GM21367 (cell line): ENCODE results near the gene DPH5.
"Not testable (repeated sequence)": the region's sequence is repeated elsewhere in the genome, so short reads cannot be mapped to it uniquely, and the experiment has no call there.

Source experiments
- ATAC-seq: cut with Tn5 transposase; IDR thresholded peaks from one replicate; pipeline ENCODE4 v1.9.1; 2021; ENCODE audit not compliant: unreplicated experiment

DPH5 gene

DNA sequence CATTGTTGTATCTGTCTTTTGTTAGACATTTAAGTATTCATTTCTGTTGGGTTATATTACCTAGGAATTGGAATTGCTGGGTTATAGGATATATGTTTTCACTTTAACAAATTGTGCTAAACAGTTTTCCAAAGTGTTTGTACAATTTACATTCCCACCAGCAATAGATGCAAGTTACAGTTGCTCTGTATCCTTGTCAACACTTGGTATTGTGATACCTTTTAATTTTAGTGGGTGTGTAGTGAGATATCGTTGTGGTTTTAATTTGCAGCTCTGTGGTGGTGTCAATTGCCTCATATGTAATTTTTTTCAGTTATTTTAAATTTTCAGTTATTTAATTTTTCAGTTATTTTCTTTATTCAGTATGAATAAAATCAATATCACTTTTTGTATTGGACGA lies 7.4 kb upstream of the DPH5 start:
- ATAC-seq: no peak

DNA sequence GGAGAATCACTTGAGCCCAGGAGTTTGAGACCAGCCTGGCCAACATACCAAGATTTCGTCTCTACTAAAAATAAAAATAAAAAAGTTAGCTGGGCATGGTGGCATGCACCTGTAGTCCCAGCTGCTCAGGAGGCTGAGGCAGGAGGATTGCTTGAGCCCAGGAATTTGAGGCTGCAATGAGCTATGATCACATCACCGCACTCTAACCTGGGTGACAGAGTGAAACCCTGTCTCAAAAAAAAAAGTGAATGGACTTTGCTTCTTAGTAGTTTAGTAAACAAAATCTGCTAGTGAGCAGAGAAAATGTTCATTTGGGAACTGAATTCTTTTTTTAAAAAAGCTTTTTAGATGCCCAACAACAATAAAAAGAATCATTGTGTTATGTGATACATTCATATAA lies 6.5 kb upstream of the DPH5 start:
- ATAC-seq: not testable (repeated sequence)

DNA sequence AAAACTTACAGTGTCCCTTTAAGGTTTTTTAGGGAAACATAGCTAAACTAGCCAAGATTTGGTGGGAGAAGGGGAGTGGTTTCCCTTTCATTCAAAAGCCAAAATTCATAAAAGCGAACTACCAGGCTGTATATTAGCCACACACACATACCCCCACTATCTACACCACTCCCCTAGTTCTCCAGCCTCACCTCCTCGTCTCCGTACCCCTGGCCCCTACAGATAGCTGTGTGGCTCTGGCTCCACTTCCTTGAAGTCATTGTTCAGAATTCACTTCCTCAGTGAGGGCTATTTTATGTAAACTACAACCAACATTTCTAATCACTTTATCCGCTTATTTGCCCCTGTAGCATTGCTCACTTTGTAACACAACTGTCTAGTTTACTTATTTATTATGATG lies 5.3 kb upstream of the DPH5 start:
- no peak for ATAC-seq

DNA sequence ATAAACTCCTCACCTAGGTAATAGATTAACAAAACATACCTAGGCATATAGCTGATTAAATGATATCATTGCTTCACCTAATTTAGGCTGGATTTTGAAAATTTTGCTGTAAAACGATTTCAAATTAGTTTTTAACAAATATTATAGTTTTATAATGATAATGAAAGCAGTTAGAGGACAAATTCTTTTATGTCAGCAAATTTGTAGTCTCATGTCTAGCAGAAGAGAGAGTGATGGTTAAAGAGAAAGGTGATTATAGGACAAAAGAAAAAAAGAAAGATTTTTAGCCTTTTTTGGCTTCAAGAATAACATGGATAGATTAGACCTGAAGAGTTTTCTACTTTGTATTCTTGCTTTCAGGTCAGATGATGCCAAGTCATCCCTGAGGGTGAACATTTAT lies 3.6 kb upstream of the DPH5 start:
- ATAC-seq: no peak

GRCh38 chr1:101028466-101028865 lies 2.9 kb upstream of the DPH5 start:
- no peak for ATAC-seq

DNA sequence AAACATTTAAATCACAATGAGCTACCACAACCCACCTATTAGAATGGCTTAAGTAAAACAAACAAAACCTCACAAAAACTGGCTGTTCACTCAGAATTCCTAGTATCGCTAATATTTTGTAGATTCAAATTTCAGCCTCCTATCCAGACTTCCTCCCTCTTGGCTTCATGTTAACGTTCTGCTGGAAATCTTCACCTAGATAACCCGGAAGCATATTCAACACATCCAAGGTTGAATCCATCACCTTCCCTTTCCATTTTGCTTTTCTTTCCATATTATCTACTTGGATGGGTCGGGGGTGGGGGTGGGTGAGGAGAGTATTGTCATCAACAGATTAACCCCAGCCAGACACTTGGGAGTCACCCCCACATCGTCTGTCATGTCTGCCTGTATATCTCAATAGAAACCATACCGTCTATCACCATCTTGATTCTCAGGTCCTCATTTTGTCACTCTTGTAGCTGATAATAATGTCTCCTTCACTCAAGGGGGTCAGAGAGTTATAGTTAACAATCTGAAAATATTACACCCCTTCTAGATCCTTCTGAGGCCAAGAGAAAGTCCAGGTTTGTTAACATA lies 1.7 kb upstream of the DPH5 start:
- ATAC-seq: no peak

GRCh38 chr1:101026430-101026788 lies 825 bp upstream of the DPH5 start:
- no peak for ATAC-seq

GRCh38 chr1:101025283-101025656 lies 314 bp downstream of the DPH5 start:
- ATAC-seq: peak; percentile 15

- no peak for ATAC-seq
Measured at GRCh38 chr1:101022294-101022693, 3.3 kb downstream of the DPH5 start.

DNA sequence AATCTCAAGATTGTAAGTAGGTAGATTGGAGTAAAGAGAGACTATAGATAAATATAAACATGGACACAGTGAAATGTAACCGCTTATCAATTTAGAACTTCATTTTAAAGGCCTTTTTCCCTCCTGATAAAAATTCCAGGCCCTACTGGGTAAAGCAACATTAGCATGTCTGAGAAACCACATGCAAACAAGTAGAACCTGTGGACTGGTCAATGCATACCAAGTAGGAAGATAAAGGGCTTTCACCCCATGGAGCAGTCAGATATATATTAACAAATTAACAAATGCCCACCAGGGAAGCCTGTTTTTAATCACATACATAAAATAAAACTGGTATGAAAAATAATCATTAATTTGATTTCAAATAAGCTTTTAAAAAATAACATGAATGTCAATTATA lies 8.1 kb downstream of the DPH5 start:
- no peak for ATAC-seq

- no peak for ATAC-seq
Measured at GRCh38 chr1:101013776-101014175, 11.8 kb downstream of the DPH5 start.

GRCh38 chr1:101008229-101008834 lies 17.3 kb downstream of the DPH5 start:
- no peak for ATAC-seq

DNA sequence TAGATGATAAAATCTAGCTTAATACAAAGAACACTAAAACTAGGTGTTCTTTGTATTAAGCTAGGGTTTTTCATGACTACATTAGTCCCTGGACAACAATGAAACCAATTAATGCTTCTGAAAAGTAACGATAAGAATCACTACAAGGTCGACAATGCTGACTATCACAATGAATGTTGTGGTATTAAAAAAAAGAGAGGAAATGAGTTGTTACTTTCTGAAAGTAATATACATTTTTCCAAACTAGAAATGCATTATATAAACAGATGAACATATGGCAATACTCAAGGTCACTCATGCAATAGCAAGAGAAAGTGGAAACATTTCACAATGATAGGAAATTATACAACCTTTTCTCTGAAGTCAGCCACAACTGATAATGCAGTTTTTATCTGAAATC lies 19.0 kb downstream of the DPH5 start:
- ATAC-seq: no peak

- no peak for ATAC-seq
Measured at GRCh38 chr1:101005871-101006270, 19.7 kb downstream of the DPH5 start.

DNA sequence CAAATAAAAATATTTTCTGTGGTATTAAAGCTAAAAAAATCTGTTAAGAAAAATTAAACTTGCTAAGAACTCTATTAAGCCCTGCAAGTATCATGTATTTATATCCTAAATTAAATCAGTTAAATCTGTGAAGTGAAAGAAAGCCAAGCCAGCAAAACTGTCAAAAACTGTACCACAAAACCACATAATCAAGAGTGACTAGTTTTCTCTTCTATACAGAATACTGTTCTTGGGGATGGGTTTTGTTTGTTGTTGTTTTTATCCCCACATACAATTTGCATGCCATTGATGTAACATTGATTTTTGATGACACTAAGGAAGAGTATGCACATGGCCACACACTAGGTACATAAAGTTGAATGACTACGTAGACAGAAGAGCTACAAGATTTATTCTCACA lies 20.4 kb downstream of the DPH5 start:
- no peak for ATAC-seq

DNA sequence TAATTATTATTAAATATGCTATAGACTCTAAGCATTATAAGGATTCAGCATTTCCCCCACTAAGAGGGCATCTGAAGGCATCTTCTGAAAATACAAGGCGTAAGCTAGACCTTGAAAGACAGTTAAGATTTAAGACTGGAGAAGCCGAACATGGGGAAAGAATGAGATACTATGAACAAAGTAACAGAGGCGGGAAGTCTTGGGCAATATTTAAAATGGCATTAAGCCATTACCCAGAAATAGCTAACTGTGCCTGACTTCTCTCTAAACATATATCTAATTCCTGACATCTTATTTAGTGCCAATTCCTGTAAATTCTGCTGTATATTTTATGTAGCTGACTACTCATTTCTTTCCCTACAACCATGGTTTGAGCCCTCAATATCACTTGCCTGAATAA lies 20.9 kb downstream of the DPH5 start:
- no peak for ATAC-seq

DNA sequence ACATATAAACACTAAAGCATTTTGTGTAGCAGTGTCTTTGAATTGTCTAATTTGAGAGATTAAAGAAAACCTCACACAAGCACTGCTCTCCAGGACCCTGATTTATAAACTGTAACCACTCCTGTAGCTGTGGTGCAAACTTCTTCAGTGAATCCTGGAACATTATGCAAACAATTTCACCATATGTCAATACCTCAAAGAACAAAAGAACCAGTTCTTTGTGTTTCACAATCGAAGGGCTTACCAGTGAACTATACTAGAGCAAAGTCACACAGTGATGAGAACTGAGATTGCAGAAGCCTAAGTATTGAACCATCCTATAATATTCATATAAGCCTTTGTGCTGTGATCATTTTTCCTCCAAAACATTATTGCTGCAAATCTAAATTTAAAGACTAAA lies 21.5 kb downstream of the DPH5 start:
- ATAC-seq: no peak

DNA sequence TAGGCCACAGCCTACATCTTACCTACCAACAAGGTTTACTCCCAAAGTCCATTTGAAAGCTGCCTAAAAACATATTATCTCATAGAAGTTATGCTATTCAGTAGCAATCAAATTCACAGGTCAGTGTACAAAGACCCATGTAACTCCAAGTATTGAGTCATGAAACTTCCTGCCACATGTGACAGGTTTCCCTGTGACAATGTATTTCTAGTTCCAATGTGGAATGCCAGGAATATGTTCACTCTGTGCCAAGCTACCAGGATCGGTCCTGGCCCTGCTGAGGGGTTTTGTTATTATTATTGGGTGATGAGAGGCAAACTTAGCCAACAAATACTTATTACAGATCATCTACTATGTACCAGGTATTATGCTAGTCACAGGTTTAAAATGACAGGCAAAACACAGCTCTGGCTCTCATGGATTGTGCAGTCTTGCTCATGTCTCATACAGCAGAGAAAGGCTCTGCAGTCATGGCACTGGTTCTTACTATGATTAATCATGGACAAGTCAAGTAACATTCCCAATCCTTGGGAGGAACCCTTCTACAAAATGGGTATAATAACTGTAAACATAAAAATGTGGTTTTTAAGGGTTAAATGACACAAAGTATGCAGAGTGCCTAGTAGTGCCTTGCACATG lies 22.5 kb downstream of the DPH5 start:
- ATAC-seq: no peak

DNA sequence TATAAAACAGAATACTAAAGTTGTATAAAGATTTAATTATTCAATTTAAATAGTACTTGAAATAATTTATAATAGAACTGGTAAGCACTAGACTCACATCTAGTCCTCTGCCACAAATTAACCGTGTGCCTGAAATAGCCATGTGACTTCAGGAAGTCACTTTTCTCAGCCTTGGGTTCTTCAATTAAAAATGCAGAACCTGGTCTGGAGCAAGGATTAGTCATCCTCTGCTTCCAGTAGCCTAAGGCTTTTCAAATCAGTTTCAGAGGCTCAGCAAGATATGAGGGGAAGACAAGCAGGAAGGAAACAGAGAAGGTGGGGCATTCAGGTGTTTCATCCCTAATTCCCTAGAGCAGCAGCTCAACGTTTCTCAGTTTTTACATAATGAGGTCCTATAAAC lies 23.0 kb downstream of the DPH5 start:
- no peak for ATAC-seq

DNA sequence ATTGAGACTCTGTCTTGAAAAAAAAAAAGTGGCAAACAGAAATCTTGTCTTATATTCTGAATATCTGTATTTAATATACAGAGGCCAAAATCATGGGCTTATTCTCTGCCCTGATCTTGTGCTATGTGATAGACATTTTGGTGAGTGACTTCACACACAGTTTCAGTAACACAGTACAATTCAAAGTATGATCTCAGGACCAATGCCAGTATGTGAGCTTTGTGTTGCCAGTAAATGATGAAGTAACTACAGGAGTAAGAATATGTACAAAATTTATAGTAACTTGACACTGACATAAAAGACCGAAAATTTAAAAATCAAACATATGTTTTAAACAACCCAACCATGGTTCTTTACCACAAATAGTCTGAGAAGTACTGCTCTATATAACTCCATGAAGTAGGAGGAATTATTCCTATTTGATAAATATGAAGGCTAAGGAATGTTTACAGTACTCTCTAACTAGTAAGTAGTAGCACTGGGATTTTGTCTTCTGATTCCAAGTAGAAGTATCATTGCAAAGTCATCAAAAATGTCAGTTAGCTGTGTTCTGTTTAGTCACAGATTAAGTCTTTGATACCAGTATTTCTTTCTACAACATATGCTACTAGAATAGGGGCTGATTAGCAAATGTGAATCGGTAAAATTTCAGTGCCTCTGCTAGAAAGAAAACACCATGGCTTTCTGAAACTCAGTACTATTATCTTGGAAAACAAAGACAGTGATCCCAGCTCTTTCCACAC lies 25.3 kb downstream of the DPH5 start:
- no peak for ATAC-seq

DNA sequence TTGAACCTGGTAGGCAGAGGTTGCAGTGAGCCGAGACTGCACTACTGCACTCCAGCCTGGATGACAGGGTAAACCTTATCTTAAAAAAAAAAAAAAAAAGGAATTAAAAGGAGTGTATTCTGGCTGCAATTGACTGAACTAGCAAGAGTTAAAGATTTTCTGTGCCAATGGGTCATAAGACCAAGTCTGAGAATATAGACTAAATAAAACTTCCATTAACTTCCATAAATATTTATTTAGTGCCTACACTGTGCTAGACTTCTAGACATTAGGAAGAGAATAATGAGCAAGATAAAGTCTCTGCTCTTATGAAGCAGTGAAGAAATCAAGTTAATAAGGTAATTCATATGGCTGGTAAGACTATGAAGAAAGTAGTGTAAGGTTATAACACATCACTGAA lies 27.2 kb downstream of the DPH5 start:
- ATAC-seq: no peak
